HepG2 (cell line): Measurements from ENCODE around the gene FCN3. TPM values are rescaled to one million over a fixed set of nuclear protein-coding genes. Genes with fewer than 3 reads are reported as not detected.
A peak's percentile ranks its signal among the peaks of the same experiment; 100 is the strongest.

Experiments
- CAMTA2 ChIP-seq: sonication (generic); formaldehyde crosslinking; IDR thresholded peaks from 2 replicates; pipeline ENCODE4 v1.4.0; 2020; ENCODE audit warnings: mild to moderate bottlenecking, missing genetic modification reagents, borderline replicate concordance
- FOXO1 ChIP-seq: sonication (generic); formaldehyde crosslinking; IDR thresholded peaks from 2 replicates; pipeline ENCODE4 v1.4.0; 2020; ENCODE audit warnings: missing genetic modification reagents
- PAX8 ChIP-seq: sonication (generic); formaldehyde crosslinking; IDR thresholded peaks from 2 replicates; pipeline ENCODE4 v1.8.0; 2022; ENCODE audit warnings: mild to moderate bottlenecking, missing genetic modification reagents, borderline replicate concordance
- SKI ChIP-seq: fragments of 450-650 bp; IDR thresholded peaks from one replicate; pipeline ENCODE4 v1.6.1; 2018; ENCODE audit warnings: mild to moderate bottlenecking; ENCODE audit not compliant: partially characterized antibody
- SMYD3 ChIP-seq: sonication (generic); formaldehyde crosslinking; IDR thresholded peaks from 2 replicates; pipeline ENCODE4 v1.8.1; 2023; ENCODE audit warnings: mild to moderate bottlenecking, missing genetic modification reagents
- SSRP1 ChIP-seq: IDR thresholded peaks from 2 replicates; pipeline ENCODE4 v1.6.1; 2016; ENCODE audit warnings: control low read depth
- TAF1 ChIP-seq: sonication (generic); formaldehyde crosslinking; IDR thresholded peaks from 2 replicates; pipeline ENCODE4 v1.4.0; 2020; ENCODE audit warnings: missing genetic modification reagents
- ZNF224 ChIP-seq: sonication (generic); formaldehyde crosslinking; IDR thresholded peaks from 2 replicates; pipeline ENCODE4 v1.5.0; 2020; ENCODE audit warnings: mild to moderate bottlenecking, missing genetic modification reagents
- polyA plus RNA-seq, 8 experiments: library from polyadenylated mRNA; depleted of rRNA in 3 of 8; stranded (reverse) in 7 of 8; unstranded in 1 of 8; fragments of >200 nt; fragmentation: Illumina TruSeq in 4 of 8; extraction: Trizol in 4 of 8; gene quantifications; 2 replicates each; pipeline versions ENCODE4 v1.2.1 to v1.2.3, GENCODE V29; 2011 to 2016; ENCODE audit warnings: low read depth in 4 of 8, missing spikeins in 1 of 8, mixed read lengths in 1 of 8; ENCODE audit not compliant: insufficient read depth in 1 of 8
- total RNA-seq, 5 experiments: library from RNA; depleted of rRNA; stranded (reverse); fragments of >200 nt; fragmentation: Illumina TruSeq; extraction: Trizol; gene quantifications; 2 replicates each; pipeline ENCODE4 v1.2.3, GENCODE V29; 2016; ENCODE audit warnings: low read depth in 1 of 5
- TF ChIP-seq, protein P1 (sequence below): sonication (generic); formaldehyde crosslinking; IDR thresholded peaks from 2 replicates; pipeline ENCODE4 v1.4.0; 2020; ENCODE audit warnings: mild to moderate bottlenecking, missing genetic modification reagents
- TF ChIP-seq, protein P2 (sequence below): sonication (generic); formaldehyde crosslinking; IDR thresholded peaks from 2 replicates; pipeline ENCODE4 v1.5.0; 2020; ENCODE audit warnings: mild to moderate bottlenecking, missing genetic modification reagents, borderline replicate concordance
- TF ChIP-seq, protein P3 (sequence below): sonication (generic); formaldehyde crosslinking; IDR thresholded peaks from 2 replicates; pipeline ENCODE4 v1.4.0; 2020; ENCODE audit warnings: missing genetic modification reagents, borderline replicate concordance
- TF ChIP-seq, protein P4 (sequence below): sonication (generic); formaldehyde crosslinking; IDR thresholded peaks from 2 replicates; pipeline ENCODE4 v1.4.0; 2020; ENCODE audit warnings: missing genetic modification reagents, borderline replicate concordance
- TF ChIP-seq, protein P5 (sequence below): IDR thresholded peaks from 2 replicates; pipeline ENCODE4 v1.6.1; 2016; ENCODE audit warnings: mild to moderate bottlenecking, missing biosample characterization, missing genetic modification reagents

Gene FCN3
- total and polyA plus RNA-seq, 2 of the 13 experiments (the other 11 are each of a cell fraction or from before 2014, with no cell fraction given) = not detected

GRCh38 chr1:27350663-27351540 lies 23.7 kb downstream of the FCN3 start (continued):
- TF ChIP-seq, protein P1, sequence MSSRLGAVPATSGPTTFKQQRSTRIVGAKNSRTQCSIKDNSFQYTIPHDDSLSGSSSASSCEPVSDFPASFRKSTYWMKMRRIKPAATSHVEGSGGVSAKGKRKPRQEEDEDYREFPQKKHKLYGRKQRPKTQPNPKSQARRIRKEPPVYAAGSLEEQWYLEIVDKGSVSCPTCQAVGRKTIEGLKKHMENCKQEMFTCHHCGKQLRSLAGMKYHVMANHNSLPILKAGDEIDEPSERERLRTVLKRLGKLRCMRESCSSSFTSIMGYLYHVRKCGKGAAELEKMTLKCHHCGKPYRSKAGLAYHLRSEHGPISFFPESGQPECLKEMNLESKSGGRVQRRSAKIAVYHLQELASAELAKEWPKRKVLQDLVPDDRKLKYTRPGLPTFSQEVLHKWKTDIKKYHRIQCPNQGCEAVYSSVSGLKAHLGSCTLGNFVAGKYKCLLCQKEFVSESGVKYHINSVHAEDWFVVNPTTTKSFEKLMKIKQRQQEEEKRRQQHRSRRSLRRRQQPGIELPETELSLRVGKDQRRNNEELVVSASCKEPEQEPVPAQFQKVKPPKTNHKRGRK = no peak
- TF ChIP-seq FOXO1 = no peak
- no peak for TF ChIP-seq ZNF224 (CRISPR knock-in tag)
- TF ChIP-seq SSRP1 = no peak
- TF ChIP-seq SKI = no peak
- TF ChIP-seq, protein P2, sequence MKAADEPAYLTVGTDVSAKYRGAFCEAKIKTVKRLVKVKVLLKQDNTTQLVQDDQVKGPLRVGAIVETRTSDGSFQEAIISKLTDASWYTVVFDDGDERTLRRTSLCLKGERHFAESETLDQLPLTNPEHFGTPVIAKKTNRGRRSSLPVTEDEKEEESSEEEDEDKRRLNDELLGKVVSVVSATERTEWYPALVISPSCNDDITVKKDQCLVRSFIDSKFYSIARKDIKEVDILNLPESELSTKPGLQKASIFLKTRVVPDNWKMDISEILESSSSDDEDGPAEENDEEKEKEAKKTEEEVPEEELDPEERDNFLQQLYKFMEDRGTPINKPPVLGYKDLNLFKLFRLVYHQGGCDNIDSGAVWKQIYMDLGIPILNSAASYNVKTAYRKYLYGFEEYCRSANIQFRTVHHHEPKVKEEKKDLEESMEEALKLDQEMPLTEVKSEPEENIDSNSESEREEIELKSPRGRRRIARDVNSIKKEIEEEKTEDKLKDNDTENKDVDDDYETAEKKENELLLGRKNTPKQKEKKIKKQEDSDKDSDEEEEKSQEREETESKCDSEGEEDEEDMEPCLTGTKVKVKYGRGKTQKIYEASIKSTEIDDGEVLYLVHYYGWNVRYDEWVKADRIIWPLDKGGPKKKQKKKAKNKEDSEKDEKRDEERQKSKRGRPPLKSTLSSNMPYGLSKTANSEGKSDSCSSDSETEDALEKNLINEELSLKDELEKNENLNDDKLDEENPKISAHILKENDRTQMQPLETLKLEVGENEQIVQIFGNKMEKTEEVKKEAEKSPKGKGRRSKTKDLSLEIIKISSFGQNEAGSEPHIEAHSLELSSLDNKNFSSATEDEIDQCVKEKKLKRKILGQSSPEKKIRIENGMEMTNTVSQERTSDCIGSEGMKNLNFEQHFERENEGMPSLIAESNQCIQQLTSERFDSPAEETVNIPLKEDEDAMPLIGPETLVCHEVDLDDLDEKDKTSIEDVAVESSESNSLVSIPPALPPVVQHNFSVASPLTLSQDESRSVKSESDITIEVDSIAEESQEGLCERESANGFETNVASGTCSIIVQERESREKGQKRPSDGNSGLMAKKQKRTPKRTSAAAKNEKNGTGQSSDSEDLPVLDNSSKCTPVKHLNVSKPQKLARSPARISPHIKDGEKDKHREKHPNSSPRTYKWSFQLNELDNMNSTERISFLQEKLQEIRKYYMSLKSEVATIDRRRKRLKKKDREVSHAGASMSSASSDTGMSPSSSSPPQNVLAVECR (CRISPR knock-in tag) = no peak
- TF ChIP-seq, protein P3, sequence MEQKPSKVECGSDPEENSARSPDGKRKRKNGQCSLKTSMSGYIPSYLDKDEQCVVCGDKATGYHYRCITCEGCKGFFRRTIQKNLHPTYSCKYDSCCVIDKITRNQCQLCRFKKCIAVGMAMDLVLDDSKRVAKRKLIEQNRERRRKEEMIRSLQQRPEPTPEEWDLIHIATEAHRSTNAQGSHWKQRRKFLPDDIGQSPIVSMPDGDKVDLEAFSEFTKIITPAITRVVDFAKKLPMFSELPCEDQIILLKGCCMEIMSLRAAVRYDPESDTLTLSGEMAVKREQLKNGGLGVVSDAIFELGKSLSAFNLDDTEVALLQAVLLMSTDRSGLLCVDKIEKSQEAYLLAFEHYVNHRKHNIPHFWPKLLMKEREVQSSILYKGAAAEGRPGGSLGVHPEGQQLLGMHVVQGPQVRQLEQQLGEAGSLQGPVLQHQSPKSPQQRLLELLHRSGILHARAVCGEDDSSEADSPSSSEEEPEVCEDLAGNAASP (CRISPR knock-in tag) = no peak
- TF ChIP-seq CAMTA2 (CRISPR knock-in tag) = no peak
- TF ChIP-seq, protein P4, sequence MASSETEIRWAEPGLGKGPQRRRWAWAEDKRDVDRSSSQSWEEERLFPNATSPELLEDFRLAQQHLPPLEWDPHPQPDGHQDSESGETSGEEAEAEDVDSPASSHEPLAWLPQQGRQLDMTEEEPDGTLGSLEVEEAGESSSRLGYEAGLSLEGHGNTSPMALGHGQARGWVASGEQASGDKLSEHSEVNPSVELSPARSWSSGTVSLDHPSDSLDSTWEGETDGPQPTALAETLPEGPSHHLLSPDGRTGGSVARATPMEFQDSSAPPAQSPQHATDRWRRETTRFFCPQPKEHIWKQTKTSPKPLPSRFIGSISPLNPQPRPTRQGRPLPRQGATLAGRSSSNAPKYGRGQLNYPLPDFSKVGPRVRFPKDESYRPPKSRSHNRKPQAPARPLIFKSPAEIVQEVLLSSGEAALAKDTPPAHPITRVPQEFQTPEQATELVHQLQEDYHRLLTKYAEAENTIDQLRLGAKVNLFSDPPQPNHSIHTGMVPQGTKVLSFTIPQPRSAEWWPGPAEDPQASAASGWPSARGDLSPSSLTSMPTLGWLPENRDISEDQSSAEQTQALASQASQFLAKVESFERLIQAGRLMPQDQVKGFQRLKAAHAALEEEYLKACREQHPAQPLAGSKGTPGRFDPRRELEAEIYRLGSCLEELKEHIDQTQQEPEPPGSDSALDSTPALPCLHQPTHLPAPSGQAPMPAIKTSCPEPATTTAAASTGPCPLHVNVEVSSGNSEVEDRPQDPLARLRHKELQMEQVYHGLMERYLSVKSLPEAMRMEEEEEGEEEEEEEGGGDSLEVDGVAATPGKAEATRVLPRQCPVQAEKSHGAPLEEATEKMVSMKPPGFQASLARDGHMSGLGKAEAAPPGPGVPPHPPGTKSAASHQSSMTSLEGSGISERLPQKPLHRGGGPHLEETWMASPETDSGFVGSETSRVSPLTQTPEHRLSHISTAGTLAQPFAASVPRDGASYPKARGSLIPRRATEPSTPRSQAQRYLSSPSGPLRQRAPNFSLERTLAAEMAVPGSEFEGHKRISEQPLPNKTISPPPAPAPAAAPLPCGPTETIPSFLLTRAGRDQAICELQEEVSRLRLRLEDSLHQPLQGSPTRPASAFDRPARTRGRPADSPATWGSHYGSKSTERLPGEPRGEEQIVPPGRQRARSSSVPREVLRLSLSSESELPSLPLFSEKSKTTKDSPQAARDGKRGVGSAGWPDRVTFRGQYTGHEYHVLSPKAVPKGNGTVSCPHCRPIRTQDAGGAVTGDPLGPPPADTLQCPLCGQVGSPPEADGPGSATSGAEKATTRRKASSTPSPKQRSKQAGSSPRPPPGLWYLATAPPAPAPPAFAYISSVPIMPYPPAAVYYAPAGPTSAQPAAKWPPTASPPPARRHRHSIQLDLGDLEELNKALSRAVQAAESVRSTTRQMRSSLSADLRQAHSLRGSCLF (CRISPR knock-in tag) = no peak
- no peak for TF ChIP-seq PAX8
- TF ChIP-seq, protein P5, sequence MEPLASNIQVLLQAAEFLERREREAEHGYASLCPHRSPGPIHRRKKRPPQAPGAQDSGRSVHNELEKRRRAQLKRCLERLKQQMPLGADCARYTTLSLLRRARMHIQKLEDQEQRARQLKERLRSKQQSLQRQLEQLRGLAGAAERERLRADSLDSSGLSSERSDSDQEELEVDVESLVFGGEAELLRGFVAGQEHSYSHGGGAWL = 0 out of 2 replicates have a peak, but pooled peaks have one; percentile 22
- no peak for TF ChIP-seq TAF1 (CRISPR knock-in tag)
- TF ChIP-seq SMYD3 (CRISPR knock-in tag) = no peak
